GM12801 (cell line): Measurements from ENCODE around the gene TRMT112.

Experiments
- CTCF ChIP-seq: IDR thresholded peaks from one replicate; pipeline ENCODE4 v1.5.1; 2011; ENCODE audit warnings: control low read depth; ENCODE audit not compliant: insufficient read length; ENCODE audit errors: extremely low read depth

TRMT112 gene

GRCh38 chr11:64306876-64307622, 10.3 kb downstream of the TRMT112 start:
- no peak for TF ChIP-seq CTCF

DNA sequence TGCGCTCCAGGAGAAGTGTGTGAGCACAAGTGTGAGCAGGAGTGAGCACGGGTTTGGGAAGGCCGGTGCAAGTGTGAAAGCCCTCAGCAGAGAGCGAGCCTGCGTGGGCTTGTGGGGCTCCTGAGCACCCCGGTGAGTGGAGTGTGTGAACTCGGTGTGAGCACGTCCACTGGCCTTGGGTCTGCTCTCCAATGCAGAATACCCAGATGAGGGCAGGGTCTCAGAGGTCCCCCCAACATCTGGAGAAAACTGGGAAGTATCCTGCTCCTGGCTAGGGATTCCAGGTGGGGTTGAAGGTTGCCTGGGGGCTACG, 10.8 kb downstream of the TRMT112 start:
- TF ChIP-seq CTCF: no peak

- no peak for TF ChIP-seq CTCF
These were observed 11.4 kb downstream of the TRMT112 start for GRCh38 chr11:64305691-64306562.

- no peak for TF ChIP-seq CTCF
These were observed 12.2 kb downstream of the TRMT112 start, which contains the start of gene ESRRA for GRCh38 chr11:64305075-64305690. ESRRA (plus strand) TSS chr11:64305524; CDS start chr11:64307180, 1,656 bp downstream.

GRCh38 chr11:64304316-64305072, 12.9 kb downstream of the TRMT112 start:
- TF ChIP-seq CTCF: no peak

- TF ChIP-seq CTCF: no peak
These were observed 13.4 kb downstream of the TRMT112 start for GRCh38 chr11:64304032-64304315.
